G401.6 (cell line): ENCODE measurements around the gene PCSK6.
"Not testable (repeated sequence)": the region's sequence is repeated elsewhere in the genome, so short reads cannot be mapped to it uniquely, and the experiment has no call there.

Source experiments
- FAIRE-seq: peaks from 2 replicates; lab custom pipeline; 2012; peaks lifted over from hg19 to GRCh38; lab: Jason Lieb, UNC

The PCSK6 gene

GRCh38 chr15:101429646-101430045, 59.9 kb downstream of the PCSK6 start:
- FAIRE-seq: no peak

GRCh38 chr15:101429191-101429590, 60.3 kb downstream of the PCSK6 start:
- no peak for FAIRE-seq

- FAIRE-seq: no peak
Measured at GRCh38 chr15:101428758-101429157, 60.7 kb downstream of the PCSK6 start.

GRCh38 chr15:101427606-101428487, 61.7 kb downstream of the PCSK6 start:
- no peak for FAIRE-seq

GRCh38 chr15:101426761-101427333, 62.7 kb downstream of the PCSK6 start:
- no peak for FAIRE-seq

GRCh38 chr15:101425787-101426365, 63.6 kb downstream of the PCSK6 start:
- FAIRE-seq: no peak

- FAIRE-seq: no peak
Measured at GRCh38 chr15:101424984-101425383, 64.5 kb downstream of the PCSK6 start.

- FAIRE-seq: no peak
Measured at GRCh38 chr15:101420232-101420631, 69.3 kb downstream of the PCSK6 start.

- FAIRE-seq: not testable (repeated sequence)
Measured at GRCh38 chr15:101416475-101416874, 73.0 kb downstream of the PCSK6 start.

- FAIRE-seq: no peak
Measured at GRCh38 chr15:101413239-101413638, 76.3 kb downstream of the PCSK6 start.

GRCh38 chr15:101411581-101411980, 77.9 kb downstream of the PCSK6 start:
- no peak for FAIRE-seq

GRCh38 chr15:101411085-101411484, 78.4 kb downstream of the PCSK6 start:
- FAIRE-seq: no peak

- FAIRE-seq: no peak
Measured at GRCh38 chr15:101410612-101411011, 78.9 kb downstream of the PCSK6 start.

- no peak for FAIRE-seq
Measured at GRCh38 chr15:101409621-101410020, 79.9 kb downstream of the PCSK6 start.

GRCh38 chr15:101407966-101408775, 81.3 kb downstream of the PCSK6 start:
- no peak for FAIRE-seq

- FAIRE-seq: no peak
Measured at GRCh38 chr15:101407439-101407838, 82.1 kb downstream of the PCSK6 start.

- no peak for FAIRE-seq
Measured at GRCh38 chr15:101406526-101407195, 82.8 kb downstream of the PCSK6 start.

GRCh38 chr15:101406036-101406435, 83.5 kb downstream of the PCSK6 start:
- no peak for FAIRE-seq

- FAIRE-seq: no peak
Measured at GRCh38 chr15:101404245-101404644, 85.3 kb downstream of the PCSK6 start.

- not testable (repeated sequence) for FAIRE-seq
Measured at GRCh38 chr15:101402883-101403282, 86.6 kb downstream of the PCSK6 start.

- FAIRE-seq: no peak
Measured at GRCh38 chr15:101401286-101401685, 88.2 kb downstream of the PCSK6 start.

GRCh38 chr15:101399431-101399830, 90.1 kb downstream of the PCSK6 start:
- FAIRE-seq: no peak
